Spleen (tissue), 13 donors: Measurements from ENCODE around the gene FBXO15. TPM values are rescaled to one million over a fixed set of nuclear protein-coding genes. Genes with fewer than 3 reads are reported as not detected.

Source experiments
- DNase-seq: peaks from one replicate; pipeline ENCODE4 v3.0.0-alpha.2; 2020
- H3K27ac ChIP-seq, 8 donors: fragments of 200-600 bp; sonication (generic) in 7 of 8; 1 replicate in 4 of 8; 2 replicates in 4 of 8; pipeline versions ENCODE4 v1.5.0 to v1.8.0; 2016 to 2021; ENCODE audit warnings: inconsistent platforms in 4 of 8, mild to moderate bottlenecking in 4 of 8, moderate library complexity in 1 of 8
- H3K27me3 ChIP-seq, 7 donors: fragments of 200-600 bp; sonication (generic) in 6 of 7; replicated peaks in 1 of 7; 1 replicate in 4 of 7; 2 replicates in 3 of 7; pipeline versions ENCODE4 v1.5.0 to v1.8.0; 2016 to 2021; ENCODE audit warnings: inconsistent platforms in 3 of 7, mild to moderate bottlenecking in 1 of 7
- H3K36me3 ChIP-seq, 6 donors: fragments of 200-600 bp; sonication (generic) in 5 of 6; 1 replicate in 4 of 6; 2 replicates in 2 of 6; pipeline versions ENCODE4 v1.5.0 to v1.8.0; 2016 to 2021; ENCODE audit warnings: inconsistent platforms in 2 of 6
- H3K4me1 ChIP-seq, 6 donors: fragments of 200-600 bp; sonication (generic) in 5 of 6; 1 replicate in 3 of 6; 2 replicates in 3 of 6; pipeline versions ENCODE4 v1.5.0 to v1.8.0; 2016 to 2021; ENCODE audit warnings: inconsistent platforms in 3 of 6
- H3K4me3 ChIP-seq, 8 donors: fragments of 200-600 bp; sonication (generic) in 7 of 8; 1 replicate in 4 of 8; 2 replicates in 4 of 8; pipeline versions ENCODE4 v1.5.0 to v1.8.0; 2016 to 2021; ENCODE audit warnings: inconsistent platforms in 4 of 8, mild to moderate bottlenecking in 4 of 8, moderate library complexity in 2 of 8
- H3K9me3 ChIP-seq, 8 donors: fragments of 200-600 bp; sonication (generic) in 7 of 8; 1 replicate in 4 of 8; 2 replicates in 4 of 8; pipeline versions ENCODE4 v1.5.0 to v1.8.0; 2016 to 2021; ENCODE audit warnings: inconsistent platforms in 4 of 8
- CTCF ChIP-seq, 11 experiments: fragments of 200-600 bp in 7 of 11; fragments of 450-650 bp in 4 of 11; sonication (generic) in 4 of 11; IDR thresholded peaks in 8 of 11; conservative IDR thresholded peaks in 3 of 11; 1 replicate in 7 of 11; 2 replicates in 4 of 11; pipeline versions ENCODE4 v1.4.0 to v1.8.0; 2016 to 2021; ENCODE audit warnings: antibody characterized with exemption in 11 of 11, inconsistent platforms in 4 of 11, mild to moderate bottlenecking in 1 of 11
- POLR2A ChIP-seq, 3 donors: fragments of 450-650 bp; IDR thresholded peaks; one replicate each; pipeline ENCODE4 v1.5.1; 2017; ENCODE audit warnings: antibody characterized with exemption in 3 of 3, mild to moderate bottlenecking in 1 of 3
- POLR2AphosphoS5 ChIP-seq, 3 donors: sonication (generic); formaldehyde crosslinking; IDR thresholded peaks; one replicate each; pipeline ENCODE4 v1.5.1; 2017; ENCODE audit warnings: antibody characterized with exemption in 3 of 3
- WGBS, 5 donors: extraction: QIAGEN DNeasy Blood & Tissue Kit in 3 of 5; methylation state at CpG; one replicate each; pipeline versions ENCODE4 v1.1.5 to v1.1.7; 2013 to 2018; 5-methylcytosine and 5-hydroxymethylcytosine counted together
- intact Hi-C: fragments of 100-400 bp; cut with DNase I; formaldehyde crosslinking; loops from one replicate; pipeline ENCODE4 v1.15.0; 2023; ENCODE audit warnings: low total_unique reads
- long read RNA-seq, 2 donors: transcript quantifications; one replicate each; lab custom pipeline, GENCODE V29; 2026
- polyA plus RNA-seq, 3 donors: library from polyadenylated mRNA; stranded (reverse); fragments of 200-250 nt; gene quantifications; one replicate each; pipeline ENCODE4 v1.2.1, GENCODE V29; 2013
- total RNA-seq, 7 donors: library from RNA; depleted of rRNA in 3 of 7; stranded (reverse); fragments of >200 nt in 3 of 7; fragmentation: NEBNext Ultra II Directional in 4 of 7; extraction: Animal tissue kit (Norgen Biotek cat#: 25700) in 4 of 7; gene quantifications; one replicate each; pipeline versions ENCODE4 v1.1.0 to v1.2.1, GENCODE V29; 2016 to 2021
- donor health status: healthy with polysubstance abuse.
- donor health status: DM: no; HTN: no; CAD: no; lungs with moderate emphysema.
- donor health status: DM: no; HTN: no; CAD: no.
- donor health status: Bipolar disorder and iron deficiency.
- donor health status: healthy.
- donor health status: DM: no; HTN: no; CAD: no.
- donor health status: DM: yes; HTN: yes; CAD: no.

The FBXO15 gene
- total RNA-seq = 1 to 10 TPM in 2 of 7 donors, under 1 TPM in 5; 0.28 to 1.3 (median 0.77) TPM
- 1 to 10 TPM; 2.5 to 3.5 (median 3.3) TPM for polyA plus RNA-seq
- long read RNA-seq, donor 1 = 0 reads
- long read RNA-seq, donor 2 = 0 reads

- peak; percentile 98 for DNase-seq
- peak within 1 kb of the TSS; percentile 89 to 99 (median 96) for H3K27ac ChIP-seq
- H3K4me3 ChIP-seq = peak within 1 kb of the TSS; percentile 59 to 92 (median 80)
- peaks cover 0 to 33% (median 1%) of the 10 kb centered on the region in 6 donors for H3K36me3 ChIP-seq
- peaks cover 16 to 55% (median 42%) of the 10 kb centered on the region in 6 donors for H3K4me1 ChIP-seq
- intact Hi-C loops = no loop called here
- H3K27me3 ChIP-seq = no peaks in the 10 kb centered on the region
- 0 to 1% (median 1%) methylated on average over 43 to 58 of the region's 58 CpGs for WGBS, 5 donors
- TF ChIP-seq POLR2A (IDR thresholded peaks at IDR 0.05) (peak in 2 of 3 donors; percentile 57 to 60), CTCF (IDR thresholded peaks at IDR 0.05 in 8 of 11, conservative IDR thresholded peaks at IDR 0.05 in 3 of 11) (peak in 4 of 11 experiments; percentile 22 to 33 (median 30)), POLR2AphosphoS5 (IDR thresholded peaks at IDR 0.05) (peak; percentile 96 to 97 (median 96))
- no peaks in the 10 kb centered on the region for H3K9me3 ChIP-seq
Observed at GRCh38 chr18:74147779-74148542, at the start of gene FBXO15, which contains the start of gene TIMM21. Gene FBXO15, minus strand, starts transcription at chr18:74147834. Its CDS starts 49 bp downstream, at chr18:74147785. Gene TIMM21, plus strand, starts transcription at chr18:74148523. Its CDS starts 286 bp downstream, at chr18:74148809.

- peak overlapping the region in 4 of 8 donors; percentile 17 to 60 (median 20) for H3K4me3 ChIP-seq
- no peak for TF ChIP-seq POLR2AphosphoS5 (IDR thresholded peaks at IDR 0.05)
- no peak for TF ChIP-seq POLR2A (IDR thresholded peaks at IDR 0.05)
- peak; percentile 82 to 95 (median 92) for TF ChIP-seq CTCF (IDR thresholded peaks at IDR 0.05 in 8 of 11, conservative IDR thresholded peaks at IDR 0.05 in 3 of 11)
- no peaks in the 10 kb centered on the region for H3K9me3 ChIP-seq
- WGBS, 5 donors = 5 to 7% (median 5%) methylated on average over 9 of the region's 9 CpGs
- no peak for DNase-seq
- H3K27me3 ChIP-seq = peaks cover 0 to 7% (median 0%) of the 10 kb centered on the region in 7 donors
- peaks cover 0 to 20% (median 5%) of the 10 kb centered on the region in 6 donors for H3K4me1 ChIP-seq
- intact Hi-C loops = loop anchor here (5.0 kb wide), 2 partner anchors 146 to 356 kb away; no protein-coding TSS in a partner anchor
- peak overlapping the region in 4 of 8 donors; percentile 21 to 71 (median 41) for H3K27ac ChIP-seq
- no peaks in the 10 kb centered on the region for H3K36me3 ChIP-seq
Observed at GRCh38 chr18:74196220-74197119, 48.8 kb upstream of the FBXO15 start.

GRCh38 chr18:74194691-74195090, 47.1 kb upstream of the FBXO15 start:
- Histone ChIP-seq H3K27ac (no peak overlapping the region), H3K36me3 (no peaks in the 10 kb centered on the region), H3K4me3 (no peak overlapping the region), H3K4me1 (peaks cover 0 to 20% (median 5%) of the 10 kb centered on the region in 6 donors), H3K27me3 (peaks cover 0 to 9% (median 0%) of the 10 kb centered on the region in 7 donors), H3K9me3 (no peaks in the 10 kb centered on the region)
- WGBS, 5 donors = 50 to 67% (median 61%) methylated on average over 3 of the region's 3 CpGs
- TF ChIP-seq POLR2A (IDR thresholded peaks at IDR 0.05) (no peak), CTCF (IDR thresholded peaks at IDR 0.05 in 8 of 11, conservative IDR thresholded peaks at IDR 0.05 in 3 of 11) (no peak), POLR2AphosphoS5 (IDR thresholded peaks at IDR 0.05) (no peak)
- intact Hi-C loops = loop anchor here (5.0 kb wide), 2 partner anchors 148 to 358 kb away; no protein-coding TSS in a partner anchor
- DNase-seq = no peak
